RWPE1 (cell line): ENCODE measurements around the gene CREM.

Experiments
- CTCF ChIA-PET: fragments of 350-600 bp; sonication (Branson Sonifier 250); formaldehyde crosslinking; extraction: SDS; loops from one replicate; lab custom pipeline; 2021; lab: Yijun Ruan, JAX
- POLR2A ChIA-PET: fragments of 400-600 bp; formaldehyde crosslinking; extraction: SDS; loops from one replicate; lab custom pipeline; 2020; ENCODE audit warnings: antibody characterized with exemption; ENCODE audit not compliant: low non-redundant PET; lab: Yijun Ruan, JAX
- DNase-seq: peaks from one replicate; pipeline ENCODE4 v3.0.0; 2012; ENCODE audit warnings: low spot score
- H3K27ac ChIP-seq: fragments of 450-650 bp; 2 replicates; pipeline ENCODE4 v1.5.1; 2017
- TF ChIP-seq, protein P1 (sequence below): fragments of 450-650 bp; conservative IDR thresholded peaks from 2 replicates; pipeline ENCODE4 v1.5.1; 2017; ENCODE audit warnings: low read depth, mild to moderate bottlenecking

Gene CREM

DNA sequence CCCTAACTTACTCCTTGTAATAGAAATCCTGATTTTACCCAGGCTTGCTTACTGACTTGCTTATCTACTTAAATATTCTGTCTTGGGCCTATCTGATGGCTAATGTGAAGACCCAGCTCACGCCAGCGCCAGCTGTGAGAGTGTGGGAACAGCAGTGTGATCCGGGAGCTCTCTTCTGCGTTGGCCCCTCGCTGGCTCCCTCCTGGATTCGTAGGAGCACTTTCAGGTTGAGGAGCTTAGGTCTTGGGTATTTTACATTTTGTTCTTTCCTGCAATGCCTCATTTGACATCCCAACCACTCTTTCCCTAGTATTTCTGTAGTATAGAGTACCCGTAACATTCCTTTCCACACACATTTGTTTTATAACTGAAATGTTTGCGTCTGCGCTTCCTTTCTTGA lies 51.7 kb downstream of the CREM start:
- H3K27ac ChIP-seq = no peak overlapping the region
- CTCF ChIA-PET = no interaction called here

GRCh38 chr10:35182631-35183510 lies 56.2 kb downstream of the CREM start:
- TF ChIP-seq, protein P1, sequence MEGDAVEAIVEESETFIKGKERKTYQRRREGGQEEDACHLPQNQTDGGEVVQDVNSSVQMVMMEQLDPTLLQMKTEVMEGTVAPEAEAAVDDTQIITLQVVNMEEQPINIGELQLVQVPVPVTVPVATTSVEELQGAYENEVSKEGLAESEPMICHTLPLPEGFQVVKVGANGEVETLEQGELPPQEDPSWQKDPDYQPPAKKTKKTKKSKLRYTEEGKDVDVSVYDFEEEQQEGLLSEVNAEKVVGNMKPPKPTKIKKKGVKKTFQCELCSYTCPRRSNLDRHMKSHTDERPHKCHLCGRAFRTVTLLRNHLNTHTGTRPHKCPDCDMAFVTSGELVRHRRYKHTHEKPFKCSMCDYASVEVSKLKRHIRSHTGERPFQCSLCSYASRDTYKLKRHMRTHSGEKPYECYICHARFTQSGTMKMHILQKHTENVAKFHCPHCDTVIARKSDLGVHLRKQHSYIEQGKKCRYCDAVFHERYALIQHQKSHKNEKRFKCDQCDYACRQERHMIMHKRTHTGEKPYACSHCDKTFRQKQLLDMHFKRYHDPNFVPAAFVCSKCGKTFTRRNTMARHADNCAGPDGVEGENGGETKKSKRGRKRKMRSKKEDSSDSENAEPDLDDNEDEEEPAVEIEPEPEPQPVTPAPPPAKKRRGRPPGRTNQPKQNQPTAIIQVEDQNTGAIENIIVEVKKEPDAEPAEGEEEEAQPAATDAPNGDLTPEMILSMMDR = no peak
- ChIA-PET CTCF (interaction anchor here (0.8 to 1.0 kb wide), 2 partner anchors 10 to 12 kb away, joined by 3 to 4 read pairs; no protein-coding TSS in a partner anchor), POLR2A (no interaction called here)
- no peak overlapping the region for H3K27ac ChIP-seq
- DNase-seq = no peak

More for the DNA sequence above, 51.7 kb downstream of the CREM start:
- POLR2A ChIA-PET = no interaction called here
- DNase-seq = no peak
- TF ChIP-seq, protein P1 = no peak

DNA sequence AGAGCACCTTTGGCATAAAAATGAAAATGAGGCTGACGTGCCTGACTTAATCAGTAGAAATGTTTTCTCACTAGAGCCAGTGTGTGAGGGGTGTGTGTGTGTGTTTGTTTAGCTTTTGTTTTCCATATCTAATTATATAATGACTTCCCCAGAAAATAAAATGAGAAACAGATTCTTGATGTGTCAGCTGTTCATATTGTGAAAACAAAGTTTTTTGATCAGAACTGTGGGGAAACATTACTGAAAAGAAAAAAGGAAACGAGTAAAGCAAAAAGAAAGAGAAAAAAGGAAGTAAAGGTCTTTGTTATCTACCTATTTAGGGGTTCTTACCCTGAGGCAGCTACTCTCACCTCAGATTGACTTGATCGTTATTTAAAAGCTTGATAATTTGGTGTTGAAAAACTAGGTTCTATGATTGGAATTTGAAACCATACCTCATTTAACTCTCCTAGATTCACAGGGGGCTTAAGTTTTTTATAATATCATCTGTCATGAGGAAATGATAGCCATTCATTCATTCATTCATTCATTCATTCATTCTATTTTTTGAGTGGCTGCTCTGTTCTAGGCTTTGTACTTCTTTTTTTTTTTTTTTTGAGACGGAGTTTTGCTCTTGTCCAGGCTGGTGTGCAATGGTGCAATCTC lies 58.0 kb downstream of the CREM start:
- CTCF ChIA-PET = interaction anchor here (0.8 kb wide), 1 partner anchor 11 kb away, joined by 4 read pairs; no protein-coding TSS in a partner anchor
- POLR2A ChIA-PET = no interaction called here
- TF ChIP-seq, protein P1 = no peak
- DNase-seq = no peak
- H3K27ac ChIP-seq = no peak overlapping the region

DNA sequence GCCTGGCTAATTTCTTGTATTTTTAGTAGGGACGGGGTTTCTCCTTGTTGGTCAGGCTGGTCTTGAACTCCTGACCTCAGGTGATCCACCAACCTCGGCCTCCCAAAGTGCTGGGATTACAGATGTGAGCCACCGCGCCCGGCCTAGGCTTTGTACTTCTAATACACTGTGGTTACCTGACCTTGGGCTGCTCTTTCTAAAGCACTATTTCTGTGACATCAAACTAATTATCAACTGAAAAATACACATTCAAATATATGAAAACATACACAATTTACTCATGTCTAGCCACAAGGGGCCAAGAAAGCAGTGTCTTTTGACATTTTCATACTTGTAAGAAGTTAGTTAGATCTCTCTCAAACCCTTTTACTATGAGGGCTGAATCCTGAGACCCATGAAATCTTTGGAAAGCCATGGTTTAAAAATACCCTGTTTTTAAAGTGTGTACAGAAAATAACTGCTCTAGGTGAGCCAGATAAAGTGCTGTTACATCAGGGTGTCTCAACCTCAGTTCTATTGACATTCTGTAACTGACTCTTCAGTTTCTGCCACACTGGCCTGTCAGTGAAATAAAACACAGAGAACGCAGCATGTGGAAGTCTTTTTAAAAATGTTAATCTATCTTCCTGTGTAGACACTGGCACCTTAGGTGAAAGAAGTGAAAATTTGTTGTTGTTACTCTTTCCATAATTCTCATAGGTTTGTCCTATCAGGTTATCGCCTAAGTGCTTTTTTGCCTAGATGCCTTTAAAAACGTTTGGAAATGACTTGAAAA lies 58.8 kb downstream of the CREM start:
- TF ChIP-seq, protein P1 = no peak
- no peak for DNase-seq
- ChIA-PET CTCF (no interaction called here), POLR2A (no interaction called here)
- no peak overlapping the region for H3K27ac ChIP-seq

DNA sequence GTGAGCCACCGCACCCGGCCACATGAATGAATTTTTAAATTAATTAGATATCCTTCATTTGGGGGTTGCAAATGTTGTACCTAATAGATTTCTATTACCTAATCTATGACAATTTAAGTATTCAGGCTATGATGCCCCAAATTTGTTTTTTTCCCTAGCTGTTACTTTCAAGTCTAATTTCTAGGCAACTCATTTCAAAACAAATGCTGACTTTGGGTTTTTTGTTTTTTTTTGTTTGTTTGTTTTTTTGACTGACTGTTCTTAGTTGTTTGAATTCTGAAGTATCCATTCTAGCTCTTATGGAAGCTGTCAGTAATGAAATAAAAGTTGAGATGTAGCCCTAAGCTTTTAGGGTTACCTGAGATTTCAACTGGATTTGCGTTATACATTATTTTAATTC lies 62.3 kb downstream of the CREM start:
- no peak for DNase-seq
- TF ChIP-seq, protein P1 = no peak
- POLR2A ChIA-PET = no interaction called here
- no peak overlapping the region for H3K27ac ChIP-seq
- CTCF ChIA-PET = no interaction called here

DNA sequence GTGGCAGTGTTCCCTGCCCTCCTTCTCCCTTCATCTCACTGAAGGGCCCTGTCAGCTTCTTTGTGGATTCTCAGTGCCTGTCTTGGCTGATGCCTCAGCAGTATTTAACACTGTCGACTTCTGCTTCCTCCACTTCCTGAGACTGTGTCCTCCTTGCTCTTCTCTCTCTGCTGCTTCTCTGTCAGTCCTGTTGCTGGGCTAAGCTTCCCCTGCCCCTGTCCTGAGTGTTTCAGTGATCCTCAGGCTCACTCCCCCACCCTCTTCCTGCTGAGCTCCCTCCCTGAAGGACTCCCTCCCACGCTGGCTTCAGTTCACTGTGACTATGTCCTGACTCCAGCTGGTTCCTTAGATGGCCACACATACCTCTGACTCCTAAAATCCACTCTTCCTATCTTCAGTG lies 64.9 kb downstream of the CREM start:
- CTCF ChIA-PET = interaction anchor here (0.9 kb wide), 1 partner anchor 33 kb away, joined by 3 read pairs; no protein-coding TSS in a partner anchor
- no peak for DNase-seq
- TF ChIP-seq, protein P1 = no peak
- POLR2A ChIA-PET = no interaction called here
- H3K27ac ChIP-seq = no peak overlapping the region
